A673 (cell line): ENCODE results near the gene CCDC40.

Experiments used
- EZH2 ChIP-seq: fragments of 200-600 bp; sonication (generic); IDR thresholded peaks from 2 replicates; pipeline ENCODE4 v1.6.1; 2017; ENCODE audit warnings: borderline replicate concordance, low read depth, mild to moderate bottlenecking, mixed read lengths, antibody characterized with exemption, low read length; ENCODE audit not compliant: poor library complexity, severe bottlenecking
- TF ChIP-seq, protein P1 (sequence below): fragments of 300-800, 200-600 bp; sonication (generic); conservative IDR thresholded peaks from 2 replicates; pipeline ENCODE4 v1.5.1; 2017; ENCODE audit warnings: low read depth, mild to moderate bottlenecking, antibody characterized with exemption, low read length, moderate library complexity, mixed read lengths

DNA sequence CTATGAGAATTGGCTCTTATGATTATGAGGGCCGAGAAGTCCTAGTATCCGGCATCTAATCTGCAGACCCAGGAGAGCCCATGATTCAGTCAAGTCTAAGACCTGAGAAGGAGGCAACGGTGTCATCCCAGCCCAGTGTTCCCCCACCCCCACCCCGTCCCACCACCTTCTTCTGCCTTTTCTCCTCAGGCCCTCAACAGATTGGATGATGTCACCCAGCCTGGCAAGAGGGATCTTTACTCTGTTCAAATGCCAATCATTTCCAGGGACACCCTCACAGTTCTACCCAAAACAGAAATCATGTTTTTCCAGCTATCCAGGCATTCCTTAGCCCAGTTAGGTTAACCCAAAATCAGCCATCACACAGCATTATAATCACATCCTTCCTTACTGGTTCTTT, 54.9 kb downstream of the CCDC40 start:
- no peak for TF ChIP-seq EZH2
- TF ChIP-seq, protein P1, sequence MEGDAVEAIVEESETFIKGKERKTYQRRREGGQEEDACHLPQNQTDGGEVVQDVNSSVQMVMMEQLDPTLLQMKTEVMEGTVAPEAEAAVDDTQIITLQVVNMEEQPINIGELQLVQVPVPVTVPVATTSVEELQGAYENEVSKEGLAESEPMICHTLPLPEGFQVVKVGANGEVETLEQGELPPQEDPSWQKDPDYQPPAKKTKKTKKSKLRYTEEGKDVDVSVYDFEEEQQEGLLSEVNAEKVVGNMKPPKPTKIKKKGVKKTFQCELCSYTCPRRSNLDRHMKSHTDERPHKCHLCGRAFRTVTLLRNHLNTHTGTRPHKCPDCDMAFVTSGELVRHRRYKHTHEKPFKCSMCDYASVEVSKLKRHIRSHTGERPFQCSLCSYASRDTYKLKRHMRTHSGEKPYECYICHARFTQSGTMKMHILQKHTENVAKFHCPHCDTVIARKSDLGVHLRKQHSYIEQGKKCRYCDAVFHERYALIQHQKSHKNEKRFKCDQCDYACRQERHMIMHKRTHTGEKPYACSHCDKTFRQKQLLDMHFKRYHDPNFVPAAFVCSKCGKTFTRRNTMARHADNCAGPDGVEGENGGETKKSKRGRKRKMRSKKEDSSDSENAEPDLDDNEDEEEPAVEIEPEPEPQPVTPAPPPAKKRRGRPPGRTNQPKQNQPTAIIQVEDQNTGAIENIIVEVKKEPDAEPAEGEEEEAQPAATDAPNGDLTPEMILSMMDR = no peak
